NCI-H1092 (cell line): ENCODE measurements around the gene FBXL17.

Experiments
- DNase-seq: peaks from one replicate; lab custom pipeline; 2025; lab: John Stamatoyannopoulos, UW

FBXL17 gene

GRCh38 chr5:107858788-107859187 lies 523.1 kb downstream of the FBXL17 start:
- DNase-seq, result no peak

GRCh38 chr5:107858324-107858723 lies 523.6 kb downstream of the FBXL17 start:
- DNase-seq, result no peak

GRCh38 chr5:107857785-107858184 lies 524.1 kb downstream of the FBXL17 start:
- no peak for DNase-seq

GRCh38 chr5:107855171-107855570 lies 526.7 kb downstream of the FBXL17 start:
- DNase-seq, result no peak

DNA sequence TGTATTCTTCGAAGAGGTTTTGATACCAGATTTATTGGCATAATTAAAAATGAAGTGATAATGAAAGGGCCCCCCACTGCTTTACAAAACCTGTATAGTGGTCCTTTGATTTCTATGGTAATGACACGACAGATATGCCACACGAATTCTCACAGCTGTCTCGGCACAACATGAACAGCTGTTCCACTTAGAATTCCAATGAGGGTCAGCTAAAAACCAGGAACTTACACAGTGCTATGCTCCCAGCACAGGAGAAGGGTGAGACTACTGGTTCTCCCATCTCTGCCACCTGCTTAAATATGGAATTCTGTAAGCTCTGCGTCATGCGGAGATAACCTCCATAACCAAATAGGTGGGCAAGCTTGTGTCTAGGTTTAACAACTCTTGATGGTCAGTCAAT lies 528.2 kb downstream of the FBXL17 start:
- DNase-seq, result no peak

- DNase-seq, result no peak
Measured at GRCh38 chr5:107853031-107853430, 528.9 kb downstream of the FBXL17 start.

GRCh38 chr5:107849118-107849517 lies 532.8 kb downstream of the FBXL17 start:
- DNase-seq, result no peak

- DNase-seq, result no peak
Measured at GRCh38 chr5:107840592-107840991, 541.3 kb downstream of the FBXL17 start.

DNA sequence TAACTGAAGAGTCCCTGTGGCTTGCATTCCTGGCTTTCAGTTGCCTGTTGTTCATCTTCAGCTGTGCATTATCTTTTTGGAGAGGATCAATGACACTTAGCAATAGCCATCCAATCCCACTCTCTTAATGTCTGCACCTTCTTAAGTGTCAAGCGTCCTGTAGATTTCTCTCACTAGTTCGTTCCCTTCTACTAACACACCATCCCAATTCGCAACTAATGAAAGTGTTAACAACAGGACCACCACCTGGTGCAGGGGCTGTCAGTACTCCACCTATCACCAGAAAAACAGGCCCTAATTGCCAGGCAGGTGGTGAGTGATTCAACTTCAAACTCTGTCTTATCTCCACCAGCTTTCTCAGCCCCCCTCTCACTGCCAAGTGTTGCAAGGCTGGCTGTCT lies 541.7 kb downstream of the FBXL17 start:
- no peak for DNase-seq

- no peak for DNase-seq
Measured at GRCh38 chr5:107835096-107835495, 546.8 kb downstream of the FBXL17 start.

DNA sequence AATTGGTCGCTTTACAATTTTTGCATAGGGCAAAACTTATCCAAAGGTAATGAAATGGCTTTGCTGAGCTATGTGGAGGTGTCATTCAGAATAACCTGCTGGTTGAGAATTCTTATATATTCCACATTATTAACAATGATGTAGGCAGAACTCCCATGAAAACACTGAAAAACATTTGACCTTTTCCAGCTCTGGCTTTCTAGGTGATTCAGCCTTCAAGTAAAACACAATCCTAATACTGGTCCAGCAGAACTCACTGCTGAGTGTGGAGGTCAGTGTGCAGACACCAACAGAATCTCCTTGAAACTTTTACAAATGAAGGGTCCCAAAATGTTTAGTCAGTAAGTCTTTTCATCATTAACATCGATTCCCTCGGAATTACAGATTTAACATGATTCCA lies 549.2 kb downstream of the FBXL17 start:
- DNase-seq, result no peak

DNA sequence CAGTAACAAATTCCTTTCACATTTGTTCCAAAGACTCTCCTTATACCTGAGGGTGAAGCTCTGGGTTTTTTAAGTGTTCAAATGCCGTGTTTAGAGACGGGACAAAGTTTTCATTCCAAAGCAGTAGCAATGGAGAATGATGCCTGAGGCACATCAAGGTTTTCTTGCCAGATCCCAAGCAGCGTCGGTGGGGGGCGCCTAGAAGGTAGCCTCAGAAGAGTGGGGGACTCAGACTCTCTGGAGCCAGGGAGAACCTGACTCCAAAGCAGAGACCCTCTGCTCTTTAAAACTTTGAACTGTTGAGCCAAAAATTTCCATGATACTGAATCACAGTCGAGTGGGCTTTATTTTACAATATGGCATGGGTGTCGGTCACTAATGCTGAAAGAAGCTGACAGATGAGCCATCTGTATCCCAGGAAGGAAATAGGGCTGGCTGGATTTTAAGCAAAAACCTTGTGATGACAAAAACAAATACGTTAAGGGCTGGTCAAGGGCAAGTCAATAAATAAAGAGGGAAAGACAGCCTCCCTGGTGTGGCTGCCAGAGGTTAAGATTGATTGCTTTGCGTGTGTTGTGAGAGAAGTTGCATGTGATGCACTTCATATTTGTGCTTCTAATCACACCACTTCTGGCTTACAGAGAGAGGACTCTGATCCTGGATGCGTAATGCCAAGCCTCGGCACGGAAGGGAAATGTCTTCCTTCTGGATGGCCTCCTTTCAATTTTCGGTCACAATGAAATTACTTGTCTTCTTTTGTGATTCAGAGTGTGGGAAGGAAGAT lies 550.1 kb downstream of the FBXL17 start:
- no peak for DNase-seq

- no peak for DNase-seq
Measured at GRCh38 chr5:107830750-107831149, 551.1 kb downstream of the FBXL17 start.

DNA sequence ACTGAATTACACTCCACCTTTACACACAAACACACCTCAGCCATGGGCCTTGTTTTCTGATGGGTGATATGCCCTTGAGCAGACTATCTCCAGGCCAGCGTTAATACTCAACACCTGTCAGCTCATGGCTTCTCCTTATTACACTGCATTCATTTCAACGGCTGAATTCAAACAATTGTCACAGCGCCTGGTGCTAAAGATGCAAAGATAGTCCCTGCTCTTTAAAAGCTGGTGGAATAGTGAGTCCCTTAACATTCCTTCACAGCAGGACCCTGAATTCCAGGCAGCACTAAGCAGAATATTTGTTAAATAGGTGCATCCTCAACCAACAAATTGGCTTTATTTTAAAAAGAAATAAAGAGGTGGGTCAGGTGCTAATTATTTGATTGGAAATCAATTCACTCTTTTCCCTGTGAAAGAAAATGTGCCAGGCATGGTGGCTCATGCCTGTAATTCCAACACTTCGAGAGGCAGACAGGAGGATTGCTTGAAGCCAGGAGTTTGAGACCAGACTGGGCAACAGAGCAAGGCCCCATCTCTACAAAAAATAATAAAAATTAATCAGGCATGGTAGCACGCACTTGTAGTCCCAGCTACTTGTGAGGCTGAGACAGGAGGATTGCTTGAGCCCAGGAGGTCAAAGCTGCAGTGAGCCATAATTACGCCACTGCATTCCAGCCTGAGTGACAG lies 555.4 kb downstream of the FBXL17 start:
- no peak for DNase-seq

GRCh38 chr5:107824821-107825220 lies 557.1 kb downstream of the FBXL17 start:
- no peak for DNase-seq

DNA sequence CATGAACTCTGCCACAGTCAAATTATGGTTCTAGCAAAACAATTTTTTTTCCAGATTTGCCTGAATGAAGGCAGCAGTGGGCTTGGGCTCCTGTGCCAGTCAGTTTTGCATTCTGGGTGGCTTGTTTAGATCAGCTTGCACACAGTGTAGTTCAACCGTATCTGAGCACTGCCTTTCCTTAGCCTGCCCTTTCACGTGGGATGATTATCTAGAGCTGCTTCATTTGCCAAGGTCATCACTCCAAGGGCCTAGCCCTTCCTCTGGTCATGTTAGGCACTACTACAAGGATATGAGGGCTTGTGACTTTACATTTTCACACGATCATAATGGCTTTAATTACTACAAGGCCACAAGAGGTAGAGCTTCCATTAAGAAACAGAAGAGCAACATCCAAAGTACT lies 560.6 kb downstream of the FBXL17 start:
- DNase-seq, result no peak

- no peak for DNase-seq
Measured at GRCh38 chr5:107820429-107820828, 561.5 kb downstream of the FBXL17 start.

DNA sequence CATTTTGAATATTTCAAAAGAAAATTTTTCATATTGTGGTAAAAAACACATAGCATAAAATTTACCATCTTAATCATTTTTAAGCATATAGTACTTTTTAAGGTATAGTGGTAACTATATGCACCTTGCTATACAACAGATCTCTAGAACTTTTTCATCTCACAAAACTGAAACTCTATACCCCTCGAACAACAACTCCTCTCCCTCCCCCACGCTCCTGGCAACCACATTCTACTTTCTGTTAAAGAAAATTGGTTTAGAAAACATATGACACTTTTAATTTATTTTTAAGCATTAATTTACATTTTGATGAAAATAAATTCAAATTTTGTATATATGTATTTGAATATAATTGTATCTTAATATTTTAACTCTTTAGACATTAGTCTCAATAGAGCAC lies 563.9 kb downstream of the FBXL17 start:
- DNase-seq, result no peak

DNA sequence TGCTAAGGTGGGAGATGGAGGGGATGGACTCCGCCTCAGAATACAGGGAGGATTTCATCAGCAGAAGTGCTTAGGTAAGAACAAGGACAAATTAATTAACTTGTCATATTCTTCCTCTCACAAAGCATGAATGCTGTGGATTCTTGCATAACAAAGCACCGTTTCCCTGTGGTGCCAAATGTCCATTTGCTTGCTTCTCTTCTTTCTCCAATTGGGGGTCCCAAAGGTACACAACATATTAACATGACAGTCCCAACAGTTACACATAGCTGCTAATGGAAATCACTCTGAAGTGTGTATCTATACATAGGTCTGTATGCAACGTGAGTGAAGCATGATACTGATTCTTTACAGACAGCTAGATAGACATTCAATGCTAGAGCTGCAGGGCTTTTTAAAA lies 564.5 kb downstream of the FBXL17 start:
- no peak for DNase-seq

GRCh38 chr5:107815109-107815508 lies 566.8 kb downstream of the FBXL17 start:
- DNase-seq, result no peak

- DNase-seq, result no peak
Measured at GRCh38 chr5:107814183-107814827, 567.6 kb downstream of the FBXL17 start.

- DNase-seq, result no peak
Measured at GRCh38 chr5:107813559-107813958, 568.3 kb downstream of the FBXL17 start.

DNA sequence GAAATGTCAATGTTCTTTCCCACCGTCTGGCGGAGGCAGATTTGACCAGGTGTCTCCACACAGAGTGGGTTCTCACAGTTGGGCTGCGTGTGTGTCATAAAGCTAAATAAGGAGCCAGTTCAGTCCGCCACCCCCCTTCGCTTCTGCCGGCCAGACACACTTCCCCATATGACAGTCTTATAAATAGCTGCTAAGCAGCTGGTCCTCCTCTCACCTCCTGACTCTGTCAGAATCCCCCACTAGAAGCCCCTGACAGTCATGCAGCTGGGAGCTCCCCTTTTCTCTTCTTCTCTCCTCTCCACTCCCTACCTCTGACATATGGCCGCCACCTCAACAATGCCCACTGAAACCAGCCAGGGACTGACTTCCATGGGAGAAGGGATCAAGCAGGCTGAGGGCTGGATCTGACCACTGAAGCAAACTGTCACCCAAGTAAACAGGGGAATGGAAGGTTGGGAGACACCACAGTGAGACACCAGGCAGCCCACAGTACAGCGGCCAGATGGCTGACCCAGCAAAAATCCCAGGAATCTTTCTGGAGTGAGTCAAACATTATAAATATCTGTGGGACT lies 569.2 kb downstream of the FBXL17 start:
- no peak for DNase-seq
